Forelimb muscle (tissue), 1 donor: ENCODE measurements around the gene CASP4. TPM values are rescaled to one million over a fixed set of nuclear protein-coding genes. Genes with fewer than 3 reads are reported as not detected.

Experiments
- DNase-seq: peaks from one replicate; pipeline ENCODE4 v3.0.0-alpha.2; 2013; ENCODE audit warnings: low read depth
- polyA plus RNA-seq: library from polyadenylated mRNA; unstranded; fragments of 120-200 nt; gene quantifications from one replicate; pipeline ENCODE4 v1.2.1, GENCODE V29; 2013; ENCODE audit not compliant: insufficient read length

The CASP4 gene
- polyA plus RNA-seq, 1 donor, result 23.0 TPM

DNA sequence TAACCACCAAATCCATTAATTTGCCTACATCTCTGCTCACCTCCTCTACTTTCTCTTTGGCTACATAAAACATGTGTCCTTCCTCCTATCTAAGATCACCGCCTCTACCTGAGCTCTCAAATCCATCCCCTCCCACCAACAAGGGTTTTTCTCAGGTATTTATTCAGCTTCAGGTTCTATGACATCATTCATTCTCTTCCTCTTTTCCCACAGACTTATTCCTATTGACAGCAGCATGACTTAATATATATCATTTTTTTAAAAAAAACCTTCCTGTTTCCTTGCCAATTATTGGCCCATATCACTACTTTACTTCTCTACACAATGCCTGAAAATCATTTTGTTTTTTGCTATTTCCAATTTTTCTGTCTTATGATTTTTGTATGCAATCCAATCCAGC is 74.5 kb downstream of the CASP4 start:
- no peak for DNase-seq

Other genes starting within 250 kb of the CASP4 start
- 0.34 TPM for gene CASP12, start 70.1 kb downstream of the CASP4 start, polyA plus RNA-seq
- gene CASP5, start 54.6 kb upstream of the CASP4 start, polyA plus RNA-seq, result not detected
- gene CASP1, start 66.6 kb upstream of the CASP4 start, polyA plus RNA-seq, result 6.5 TPM
- 5.3 TPM for gene CARD16, start 76.8 kb upstream of the CASP4 start, polyA plus RNA-seq
- gene CARD18, start 171.2 kb upstream of the CASP4 start, polyA plus RNA-seq, result not detected